Loucy (cell line): Measurements from ENCODE around the gene MYO7B.

Experiments used
- CTCF ChIP-seq: fragments of 200-600 bp; sonication (generic); conservative IDR thresholded peaks from 2 replicates; pipeline ENCODE4 v1.5.1; 2014; ENCODE audit warnings: mild to moderate bottlenecking, antibody characterized with exemption, low read length
- EZH2phosphoT487 ChIP-seq: fragments of 200-600 bp; IDR thresholded peaks from 2 replicates; pipeline ENCODE4 v1.6.1; 2018; ENCODE audit warnings: antibody characterized with exemption, mild to moderate bottlenecking, moderate library complexity, borderline replicate concordance

- no peak for TF ChIP-seq EZH2phosphoT487
- TF ChIP-seq CTCF, result no peak
Measured at GRCh38 chr2:127631997-127632581, 96.6 kb downstream of the MYO7B start.
